Ascending aorta (tissue), 2 donors: ENCODE results near the gene ROBO4. TPM values are rescaled to one million over a fixed set of nuclear protein-coding genes. Genes with fewer than 3 reads are reported as not detected.

ENCODE experiments used
- DNase-seq, 2 donors: peaks; one replicate each; pipeline ENCODE4 v3.0.0-alpha.2; 2019; ENCODE audit warnings: low spot score in 2 of 2
- H3K27ac ChIP-seq, 2 donors: fragments of 200-600 bp; sonication (generic); one replicate each; pipeline ENCODE4 v1.5.1; 2016 to 2017; ENCODE audit warnings: mild to moderate bottlenecking in 1 of 2
- H3K27me3 ChIP-seq: fragments of 200-600 bp; sonication (generic); one replicate; pipeline ENCODE4 v1.5.1; 2017
- H3K36me3 ChIP-seq, 2 donors: fragments of 200-600 bp; sonication (generic); one replicate each; pipeline ENCODE4 v1.5.1; 2016
- H3K4me1 ChIP-seq, 2 donors: fragments of 200-600 bp; sonication (generic); one replicate each; pipeline ENCODE4 v1.5.1; 2016 to 2017; ENCODE audit warnings: mild to moderate bottlenecking in 1 of 2
- H3K4me3 ChIP-seq, 2 donors: fragments of 200-600 bp; sonication (generic); one replicate each; pipeline ENCODE4 v1.5.1; 2016 to 2017; ENCODE audit warnings: mild to moderate bottlenecking in 1 of 2
- H3K9me3 ChIP-seq, 2 donors: fragments of 200-600 bp; sonication (generic); one replicate each; pipeline ENCODE4 v1.5.1; 2016
- intact Hi-C: fragments of 100-400 bp; cut with DNase I; formaldehyde crosslinking; loops from one replicate; pipeline ENCODE4 v1.15.1; 2023
- total RNA-seq: library from RNA; depleted of rRNA; stranded (reverse); fragments of >200 nt; gene quantifications from one replicate; pipeline ENCODE4 v1.1.0, GENCODE V29; 2016
- TF ChIP-seq, protein P1 (sequence below), 3 experiments: fragments of 200-600 bp in 2 of 3; fragments of 450-650 bp in 1 of 3; sonication (generic) in 2 of 3; IDR thresholded peaks; one replicate each; pipeline ENCODE4 v1.5.1; 2016 to 2019; ENCODE audit warnings: antibody characterized with exemption in 3 of 3, mild to moderate bottlenecking in 1 of 3, moderate library complexity in 1 of 3

The ROBO4 gene
- total RNA-seq, 1 donor from 2014 or later = 51.5 TPM

DNA sequence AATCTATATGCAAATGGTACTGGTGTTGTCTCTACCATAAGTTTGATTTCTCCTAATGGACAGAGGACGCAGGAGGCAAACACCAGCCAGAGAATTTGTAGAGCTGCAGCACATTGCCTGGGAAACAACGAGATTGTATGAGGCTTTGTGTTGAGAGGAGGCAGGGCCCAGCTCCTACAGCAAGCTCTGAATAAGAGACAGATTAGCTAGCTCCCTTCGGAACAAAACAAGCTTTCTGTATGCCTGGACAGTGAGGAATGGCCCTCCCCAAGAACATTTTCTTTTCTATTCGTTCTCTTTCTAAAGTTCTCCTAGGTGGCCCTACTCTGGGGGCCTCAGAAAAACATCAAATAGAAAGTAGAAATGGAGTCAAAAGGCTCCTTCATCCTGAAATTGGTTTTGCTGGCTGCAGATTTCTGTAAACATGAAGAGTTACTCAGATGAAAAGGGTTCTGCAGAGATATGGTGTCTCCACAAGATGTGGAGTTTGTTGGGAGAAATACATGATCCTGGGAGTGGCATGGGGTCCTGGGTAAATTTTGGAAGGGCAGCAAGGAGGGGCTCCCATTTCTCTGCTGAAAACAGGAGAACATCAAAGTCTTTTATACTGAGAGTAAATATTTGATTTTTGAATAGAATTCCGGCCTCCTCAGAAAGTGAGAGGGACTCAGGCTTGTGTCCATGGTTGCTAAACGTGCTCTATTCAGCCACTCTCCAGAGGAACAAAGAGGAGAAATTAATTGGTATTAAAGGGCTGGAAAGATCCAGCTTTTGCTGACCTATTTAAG lies 45.0 kb upstream of the ROBO4 start:
- intact Hi-C loops = no loop called here
- DNase-seq = no peak
- H3K36me3 ChIP-seq = no peaks in the 10 kb centered on the region
- H3K4me3 ChIP-seq = no peak overlapping the region
- TF ChIP-seq, protein P1, sequence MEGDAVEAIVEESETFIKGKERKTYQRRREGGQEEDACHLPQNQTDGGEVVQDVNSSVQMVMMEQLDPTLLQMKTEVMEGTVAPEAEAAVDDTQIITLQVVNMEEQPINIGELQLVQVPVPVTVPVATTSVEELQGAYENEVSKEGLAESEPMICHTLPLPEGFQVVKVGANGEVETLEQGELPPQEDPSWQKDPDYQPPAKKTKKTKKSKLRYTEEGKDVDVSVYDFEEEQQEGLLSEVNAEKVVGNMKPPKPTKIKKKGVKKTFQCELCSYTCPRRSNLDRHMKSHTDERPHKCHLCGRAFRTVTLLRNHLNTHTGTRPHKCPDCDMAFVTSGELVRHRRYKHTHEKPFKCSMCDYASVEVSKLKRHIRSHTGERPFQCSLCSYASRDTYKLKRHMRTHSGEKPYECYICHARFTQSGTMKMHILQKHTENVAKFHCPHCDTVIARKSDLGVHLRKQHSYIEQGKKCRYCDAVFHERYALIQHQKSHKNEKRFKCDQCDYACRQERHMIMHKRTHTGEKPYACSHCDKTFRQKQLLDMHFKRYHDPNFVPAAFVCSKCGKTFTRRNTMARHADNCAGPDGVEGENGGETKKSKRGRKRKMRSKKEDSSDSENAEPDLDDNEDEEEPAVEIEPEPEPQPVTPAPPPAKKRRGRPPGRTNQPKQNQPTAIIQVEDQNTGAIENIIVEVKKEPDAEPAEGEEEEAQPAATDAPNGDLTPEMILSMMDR (IDR thresholded peaks at IDR 0.05) = no peak
- H3K9me3 ChIP-seq = no peaks in the 10 kb centered on the region
- H3K4me1 ChIP-seq = no peaks in the 10 kb centered on the region
- H3K27ac ChIP-seq = no peak overlapping the region
- no peaks in the 10 kb centered on the region for H3K27me3 ChIP-seq

DNA sequence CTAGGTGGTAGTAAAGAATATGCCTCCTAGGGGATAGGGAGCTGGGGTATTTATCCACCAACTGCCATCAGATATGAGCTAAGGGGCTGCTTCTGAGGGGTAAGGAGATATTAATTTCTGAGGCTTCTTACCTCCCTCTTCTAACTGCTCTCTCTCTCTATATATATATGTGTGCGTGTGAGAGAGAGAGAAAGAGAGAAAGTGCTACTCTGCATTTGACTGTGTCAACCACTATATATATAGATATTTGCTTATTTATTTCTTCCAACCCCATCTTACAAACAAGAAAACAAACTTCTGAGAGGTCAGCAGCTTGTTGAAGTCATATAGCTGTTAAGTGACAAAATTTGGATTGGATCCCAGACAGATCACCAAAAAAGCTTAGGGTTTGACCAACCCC lies 44.0 kb upstream of the ROBO4 start:
- TF ChIP-seq, protein P1 (IDR thresholded peaks at IDR 0.05) = no peak
- Histone ChIP-seq H3K27me3 (no peaks in the 10 kb centered on the region), H3K36me3 (no peaks in the 10 kb centered on the region), H3K4me3 (no peak overlapping the region), H3K27ac (no peak overlapping the region), H3K9me3 (no peaks in the 10 kb centered on the region), H3K4me1 (no peaks in the 10 kb centered on the region)
- DNase-seq = no peak
- intact Hi-C loops = no loop called here

DNA sequence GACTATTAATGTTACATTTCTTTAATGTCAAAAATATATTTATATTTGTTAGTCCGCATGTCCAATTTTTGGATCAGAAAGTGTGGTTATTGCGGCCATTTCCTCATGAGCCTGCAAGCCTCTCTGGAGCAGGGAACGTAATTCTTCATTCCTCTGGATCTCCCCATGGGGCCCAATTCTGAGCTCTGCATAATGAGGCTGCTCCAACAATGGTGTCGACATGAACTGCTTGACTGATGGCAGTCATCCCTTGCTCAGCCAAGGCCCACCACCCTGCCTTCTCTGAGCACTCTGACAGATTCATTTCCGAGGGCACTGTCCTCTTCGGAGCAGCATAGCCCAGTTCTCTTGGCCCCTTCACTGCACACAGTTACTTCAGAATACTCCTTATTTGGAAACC lies 41.3 kb upstream of the ROBO4 start:
- DNase-seq = no peak
- intact Hi-C loops = no loop called here

DNA sequence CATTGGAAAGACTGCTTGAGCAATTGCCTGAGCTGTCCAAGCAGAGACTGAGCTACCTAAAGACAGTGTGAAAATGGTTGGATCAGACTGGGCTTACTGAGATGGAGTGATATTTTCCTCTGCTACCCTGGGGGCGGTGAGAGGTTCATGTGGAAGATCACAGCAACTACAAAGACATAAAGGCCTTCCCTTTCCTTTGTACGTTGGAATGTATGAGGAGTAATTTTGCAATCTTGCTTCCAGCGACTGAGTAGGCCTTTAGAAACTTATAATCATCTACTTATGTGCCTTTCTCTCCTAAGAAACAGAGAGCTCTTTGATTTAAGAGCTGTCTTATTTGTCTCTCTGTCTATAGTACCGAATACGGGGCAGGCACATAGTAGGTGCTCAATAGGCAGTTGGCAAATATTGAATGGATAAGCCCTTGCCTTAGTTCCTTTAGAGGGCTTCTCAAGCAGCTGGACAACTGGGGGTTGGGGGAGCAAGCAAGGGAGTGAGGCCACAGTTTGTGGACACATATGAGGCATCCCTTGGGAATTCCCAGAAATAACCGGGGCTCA lies 40.6 kb upstream of the ROBO4 start:
- intact Hi-C loops = no loop called here
- TF ChIP-seq, protein P1 (IDR thresholded peaks at IDR 0.05) = no peak
- no peaks in the 10 kb centered on the region for H3K4me1 ChIP-seq
- no peaks in the 10 kb centered on the region for H3K36me3 ChIP-seq
- no peaks in the 10 kb centered on the region for H3K9me3 ChIP-seq
- no peak overlapping the region for H3K27ac ChIP-seq
- no peaks in the 10 kb centered on the region for H3K27me3 ChIP-seq
- no peak overlapping the region for H3K4me3 ChIP-seq
- DNase-seq = no peak

More for the DNA sequence above, 41.3 kb upstream of the ROBO4 start:
- H3K36me3 ChIP-seq = no peaks in the 10 kb centered on the region
- H3K27me3 ChIP-seq = no peaks in the 10 kb centered on the region
- H3K4me3 ChIP-seq = no peak overlapping the region
- H3K27ac ChIP-seq = no peak overlapping the region
- no peaks in the 10 kb centered on the region for H3K4me1 ChIP-seq
- TF ChIP-seq, protein P1 (IDR thresholded peaks at IDR 0.05) = no peak
- no peaks in the 10 kb centered on the region for H3K9me3 ChIP-seq

DNA sequence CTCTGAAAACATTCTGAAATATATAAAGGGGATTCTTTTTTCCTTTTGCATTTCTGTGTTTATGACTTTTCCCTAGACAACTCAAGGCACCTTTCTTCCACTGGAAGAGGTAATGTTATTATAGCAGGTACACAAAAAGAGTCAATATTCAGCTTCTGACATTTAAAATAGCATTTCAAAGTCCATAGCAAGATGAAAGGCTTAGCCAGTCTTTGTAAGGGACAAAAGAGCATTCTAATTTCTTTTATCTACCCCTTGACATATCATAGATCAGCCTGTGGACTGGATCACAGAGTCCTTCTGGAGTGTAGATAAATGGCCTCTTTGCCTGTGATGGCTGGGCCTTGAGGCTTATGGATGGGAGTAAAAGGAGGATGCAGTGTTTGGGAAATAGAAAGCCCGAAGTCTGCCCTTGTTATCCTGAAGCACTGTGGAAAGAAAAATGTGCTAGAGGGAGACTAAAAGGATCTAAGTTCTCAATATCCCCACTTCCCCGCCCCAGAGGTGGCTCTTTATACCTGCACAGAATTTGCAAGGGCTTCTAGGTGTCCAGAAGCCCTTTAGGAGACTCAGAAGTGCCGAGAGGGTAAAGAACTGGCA lies 39.8 kb upstream of the ROBO4 start:
- TF ChIP-seq, protein P1 (IDR thresholded peaks at IDR 0.05) = no peak
- no peak for DNase-seq
- H3K27me3 ChIP-seq = no peaks in the 10 kb centered on the region
- no peaks in the 10 kb centered on the region for H3K9me3 ChIP-seq
- no peak overlapping the region for H3K27ac ChIP-seq
- H3K4me3 ChIP-seq = no peak overlapping the region
- H3K36me3 ChIP-seq = no peaks in the 10 kb centered on the region
- intact Hi-C loops = no loop called here
- H3K4me1 ChIP-seq = no peaks in the 10 kb centered on the region
